Measurements from ENCODE around the gene PHLPP2.

The PHLPP2 gene, protein sequence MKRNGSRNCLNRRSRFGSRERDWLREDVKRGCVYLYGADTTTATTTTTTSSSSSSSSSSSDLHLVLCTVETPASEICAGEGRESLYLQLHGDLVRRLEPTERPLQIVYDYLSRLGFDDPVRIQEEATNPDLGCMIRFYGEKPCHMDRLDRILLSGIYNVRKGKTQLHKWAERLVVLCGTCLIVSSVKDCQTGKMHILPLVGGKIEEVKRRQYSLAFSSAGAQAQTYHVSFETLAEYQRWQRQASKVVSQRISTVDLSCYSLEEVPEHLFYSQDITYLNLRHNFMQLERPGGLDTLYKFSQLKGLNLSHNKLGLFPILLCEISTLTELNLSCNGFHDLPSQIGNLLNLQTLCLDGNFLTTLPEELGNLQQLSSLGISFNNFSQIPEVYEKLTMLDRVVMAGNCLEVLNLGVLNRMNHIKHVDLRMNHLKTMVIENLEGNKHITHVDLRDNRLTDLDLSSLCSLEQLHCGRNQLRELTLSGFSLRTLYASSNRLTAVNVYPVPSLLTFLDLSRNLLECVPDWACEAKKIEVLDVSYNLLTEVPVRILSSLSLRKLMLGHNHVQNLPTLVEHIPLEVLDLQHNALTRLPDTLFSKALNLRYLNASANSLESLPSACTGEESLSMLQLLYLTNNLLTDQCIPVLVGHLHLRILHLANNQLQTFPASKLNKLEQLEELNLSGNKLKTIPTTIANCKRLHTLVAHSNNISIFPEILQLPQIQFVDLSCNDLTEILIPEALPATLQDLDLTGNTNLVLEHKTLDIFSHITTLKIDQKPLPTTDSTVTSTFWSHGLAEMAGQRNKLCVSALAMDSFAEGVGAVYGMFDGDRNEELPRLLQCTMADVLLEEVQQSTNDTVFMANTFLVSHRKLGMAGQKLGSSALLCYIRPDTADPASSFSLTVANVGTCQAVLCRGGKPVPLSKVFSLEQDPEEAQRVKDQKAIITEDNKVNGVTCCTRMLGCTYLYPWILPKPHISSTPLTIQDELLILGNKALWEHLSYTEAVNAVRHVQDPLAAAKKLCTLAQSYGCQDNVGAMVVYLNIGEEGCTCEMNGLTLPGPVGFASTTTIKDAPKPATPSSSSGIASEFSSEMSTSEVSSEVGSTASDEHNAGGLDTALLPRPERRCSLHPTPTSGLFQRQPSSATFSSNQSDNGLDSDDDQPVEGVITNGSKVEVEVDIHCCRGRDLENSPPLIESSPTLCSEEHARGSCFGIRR (N-terminal part only)

DNA sequence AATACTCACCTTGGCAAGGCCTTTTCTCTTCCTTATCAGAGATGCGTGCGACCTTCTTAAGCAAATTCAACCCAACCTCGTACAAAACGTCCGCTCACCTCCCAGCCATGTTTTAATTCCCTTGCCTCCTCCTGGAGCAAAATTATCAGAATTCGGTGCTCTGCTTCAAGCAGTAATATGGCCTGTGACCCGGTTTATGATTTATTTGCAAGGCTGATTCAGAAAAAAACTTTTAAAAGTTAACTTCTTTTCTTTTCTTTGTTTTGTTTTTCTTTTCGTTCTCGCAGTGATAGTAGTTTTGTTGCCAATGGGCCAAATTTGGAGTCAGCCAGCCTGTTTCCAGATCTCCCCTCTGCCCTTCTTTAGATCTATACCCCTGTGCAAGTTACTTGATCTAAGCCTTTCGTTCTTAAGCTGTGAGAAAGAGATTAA lies at the start of gene PHLPP2:
Gene PHLPP2 (minus strand): TSS at position 382 of the 432 bp plus-strand sequence. CDS start 9,906 bp downstream, outside the sequence.
- DNase-seq (ENCODE audit: low spot score): no peak

DNA sequence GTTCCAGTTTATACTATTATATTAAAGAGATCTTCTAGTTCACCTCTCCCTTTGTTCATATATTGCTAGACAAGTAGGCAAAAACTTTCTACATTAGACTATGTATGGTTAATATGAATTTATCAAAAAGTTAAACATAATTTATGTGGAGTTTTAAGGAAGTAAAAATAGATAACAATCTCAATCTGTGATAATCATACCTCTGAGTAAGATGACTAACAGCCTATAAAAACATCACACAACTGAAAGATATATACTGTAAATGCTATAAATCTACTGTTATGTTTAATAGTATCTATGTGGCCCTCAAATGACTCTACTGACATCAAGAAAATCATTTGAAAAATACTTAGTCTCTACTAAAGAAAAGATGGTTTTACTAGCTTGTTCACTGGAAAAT lies 47.1 kb upstream of the PHLPP2 start:
- no peak for DNase-seq (ENCODE audit: low spot score)

DNA sequence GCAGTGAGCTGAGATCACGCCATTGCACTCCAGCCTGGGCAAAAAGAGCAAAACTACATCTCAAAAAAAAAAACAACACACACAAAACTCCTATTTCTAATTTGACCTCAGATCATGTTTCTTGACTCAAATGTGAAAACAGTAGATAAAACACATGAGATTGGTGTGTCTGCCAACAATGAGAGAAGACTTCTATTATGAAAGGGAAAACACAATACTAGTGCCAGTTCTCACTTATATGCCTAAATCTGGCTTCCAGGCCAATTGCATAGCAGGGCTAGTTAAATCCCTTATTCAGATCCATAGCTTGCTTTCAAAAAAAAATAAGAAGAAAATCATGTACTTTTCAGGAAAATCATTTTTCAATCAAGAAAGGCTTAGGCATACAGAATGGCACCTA lies 44.7 kb upstream of the PHLPP2 start:
- no peak for DNase-seq (ENCODE audit: low spot score)

DNA sequence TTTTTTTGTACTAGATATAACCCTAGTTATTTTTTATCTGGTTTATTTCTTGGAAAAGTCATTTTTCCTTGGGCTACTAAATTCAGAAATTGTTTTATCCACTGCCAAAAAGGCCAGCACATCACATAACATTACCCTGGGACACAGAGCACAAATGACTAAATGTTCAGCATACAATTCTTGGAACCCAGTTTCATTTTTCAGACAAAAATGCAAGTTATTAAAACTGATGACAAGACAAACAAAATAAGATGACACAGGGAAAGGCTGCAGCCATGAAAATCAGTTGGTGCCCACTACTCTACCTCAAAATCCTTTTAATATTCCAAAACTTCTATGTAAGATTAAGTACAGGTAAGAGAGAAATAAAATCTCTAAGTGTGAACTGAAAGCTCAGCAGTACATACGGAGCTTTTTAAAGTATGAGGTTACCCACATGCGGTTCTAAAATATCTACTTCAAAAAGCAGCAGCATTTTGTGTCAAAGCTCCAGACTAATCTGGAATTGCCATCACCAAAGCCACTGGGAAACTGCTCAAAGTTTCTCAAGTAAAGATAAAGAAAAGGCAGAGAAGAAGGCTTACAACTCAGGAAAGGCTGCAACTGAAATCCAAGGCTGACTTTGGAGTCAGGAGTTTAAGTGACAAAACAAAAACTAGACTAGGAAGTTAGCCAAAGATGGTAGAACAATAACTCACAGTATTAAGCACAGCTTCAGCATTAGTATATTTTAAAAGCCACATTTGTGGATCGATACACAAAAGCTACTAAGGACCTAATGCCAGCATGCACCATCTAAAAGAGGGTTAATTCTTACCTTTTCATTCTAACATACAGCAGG lies 42.8 kb upstream of the PHLPP2 start:
- no peak for DNase-seq (ENCODE audit: low spot score)

DNA sequence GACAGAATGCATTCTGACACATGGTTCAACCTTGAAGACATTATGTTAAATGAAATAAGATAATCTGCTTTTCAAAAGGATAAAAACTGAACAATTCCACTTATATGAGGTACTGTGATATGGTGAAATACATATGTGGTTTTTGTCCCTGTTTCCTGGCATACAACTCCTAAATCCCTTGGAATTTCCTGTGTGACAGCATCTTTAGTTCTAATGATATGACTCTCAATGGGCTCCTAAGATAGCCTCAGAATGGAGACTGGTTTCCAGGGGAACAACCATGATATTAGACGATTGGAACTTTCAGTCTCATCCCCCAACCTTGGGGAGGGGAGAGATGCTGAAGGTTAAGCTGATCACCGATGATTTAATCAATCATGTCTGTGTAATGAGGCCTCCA lies 37.7 kb upstream of the PHLPP2 start:
- DNase-seq (ENCODE audit: low spot score): peak; percentile 78

DNA sequence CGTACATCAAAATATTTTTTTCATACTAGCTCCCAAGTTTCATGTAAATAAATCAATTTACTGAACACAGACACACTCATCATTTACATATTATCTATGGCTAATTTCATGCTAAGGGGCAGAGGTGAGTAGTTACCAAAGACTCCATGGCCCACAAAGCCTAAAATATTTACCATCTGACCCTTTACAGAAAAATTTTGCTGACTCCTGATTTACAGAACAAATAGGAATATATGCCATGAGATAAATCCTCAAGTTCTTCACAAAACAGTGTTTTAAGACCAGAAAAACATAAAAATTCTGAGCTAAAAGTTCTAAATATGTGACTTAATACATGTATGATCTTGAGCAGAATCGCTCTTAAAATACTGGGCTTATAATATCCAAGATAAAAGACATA lies 36.6 kb upstream of the PHLPP2 start:
- no peak for DNase-seq (ENCODE audit: low spot score)

DNA sequence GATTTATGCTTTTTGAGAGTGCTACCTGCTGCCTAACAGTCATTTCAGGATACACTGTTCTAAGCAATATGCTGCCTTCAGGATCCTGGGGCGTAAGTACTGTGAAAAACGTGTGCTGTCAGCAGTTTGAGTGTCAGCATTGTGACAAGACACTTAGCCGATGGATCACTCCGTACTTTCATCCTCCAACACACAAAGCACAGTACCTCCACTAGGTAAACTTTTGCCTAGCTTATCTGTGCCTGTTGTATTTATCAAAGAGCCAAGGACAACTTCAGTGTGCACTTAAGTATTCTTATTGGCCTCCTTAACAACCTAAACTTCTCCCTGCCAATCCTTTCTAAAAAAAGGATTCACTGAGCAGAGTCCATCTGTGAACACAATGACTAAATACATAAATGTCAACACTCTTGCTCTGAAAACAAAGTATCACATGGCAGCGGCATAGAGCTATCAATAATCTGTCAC lies 33.8 kb upstream of the PHLPP2 start:
- no peak for DNase-seq (ENCODE audit: low spot score)

DNA sequence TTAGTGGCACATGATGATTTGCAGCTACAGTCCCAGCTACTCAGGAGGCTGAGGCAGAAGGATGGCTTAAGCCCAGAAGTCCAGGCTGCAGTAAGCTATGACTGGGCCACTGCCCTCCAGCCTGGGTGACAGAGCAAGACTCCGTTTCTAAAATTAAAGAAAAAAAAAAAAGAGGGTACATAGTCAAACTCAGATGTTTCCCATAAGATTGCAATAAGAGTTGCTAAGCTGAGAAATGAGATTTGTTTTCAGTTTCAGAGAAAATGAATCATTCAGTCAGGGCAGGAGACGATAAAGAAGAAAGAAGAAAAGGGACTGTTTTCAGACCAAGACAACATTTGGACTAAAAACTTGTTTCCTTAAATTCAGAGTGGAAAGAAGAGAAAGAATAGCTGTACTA lies 30.2 kb upstream of the PHLPP2 start:
- no peak for DNase-seq (ENCODE audit: low spot score)

DNA sequence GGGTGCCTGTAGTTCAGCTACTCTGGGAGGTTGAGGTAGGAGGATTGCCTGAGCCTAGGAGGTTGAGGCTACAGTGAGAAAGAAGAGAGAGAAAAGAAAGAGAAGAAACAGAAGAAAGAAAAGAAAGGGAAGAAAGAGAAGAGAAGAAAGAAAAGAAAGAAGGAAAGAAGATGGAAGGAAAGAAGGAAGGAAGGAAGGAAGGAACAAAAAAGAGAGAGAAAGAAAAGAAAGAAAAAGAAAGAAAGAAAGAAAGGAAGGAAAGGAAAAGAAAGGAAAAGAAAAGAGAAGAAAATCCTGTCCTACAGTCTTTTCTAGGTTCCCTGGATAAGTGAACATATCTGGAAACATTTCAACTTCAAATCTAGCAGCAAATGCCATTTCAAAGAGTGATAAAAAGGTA lies 29.6 kb upstream of the PHLPP2 start:
- no peak for DNase-seq (ENCODE audit: low spot score)

DNA sequence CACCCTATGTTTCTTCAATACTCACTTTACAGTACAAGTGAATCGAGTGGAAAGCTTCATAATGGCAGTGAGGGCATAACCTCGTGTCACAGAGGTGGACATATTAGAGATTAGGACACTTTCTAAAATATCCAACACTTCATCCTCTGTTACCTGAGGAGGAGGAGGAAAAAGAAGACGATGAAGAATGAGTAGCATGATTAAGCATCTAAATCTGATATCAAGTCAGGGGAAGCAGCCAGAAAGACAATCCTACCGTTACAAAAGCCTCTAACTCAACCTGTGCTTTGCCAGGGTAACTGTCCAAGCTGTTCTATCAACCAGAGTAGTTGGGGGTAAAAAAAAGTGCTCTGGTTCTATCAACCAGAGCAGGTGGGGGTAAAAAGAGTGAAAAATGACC lies 23.7 kb upstream of the PHLPP2 start:
- DNase-seq (ENCODE audit: low spot score): no peak

DNA sequence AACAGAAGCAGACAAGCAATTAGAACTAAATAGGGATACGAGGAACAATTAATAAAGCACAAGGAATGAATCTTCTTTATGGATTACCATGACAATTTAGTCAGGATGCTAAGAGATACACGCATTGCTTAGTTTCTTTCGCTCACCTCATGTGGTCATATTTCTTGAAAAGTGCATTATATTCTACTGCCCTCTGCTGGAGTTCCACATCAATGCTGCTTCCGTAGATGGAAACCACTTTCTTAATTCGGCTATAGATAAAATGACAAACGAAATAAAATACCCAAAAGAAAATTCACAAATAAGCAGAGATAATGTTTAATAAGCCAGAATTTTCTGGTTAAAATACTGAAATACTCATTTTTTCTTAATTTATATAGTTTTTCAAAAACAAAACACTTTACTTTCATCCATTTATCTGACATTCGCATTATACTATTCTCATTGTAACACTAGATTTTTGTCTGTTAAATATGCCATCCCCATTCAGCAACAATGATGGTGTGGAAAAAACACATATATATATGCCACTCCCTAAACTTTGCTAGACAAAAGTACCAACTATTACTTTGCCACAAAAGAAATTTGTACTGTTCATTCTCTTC lies 22.0 kb upstream of the PHLPP2 start:
- no peak for DNase-seq (ENCODE audit: low spot score)

DNA sequence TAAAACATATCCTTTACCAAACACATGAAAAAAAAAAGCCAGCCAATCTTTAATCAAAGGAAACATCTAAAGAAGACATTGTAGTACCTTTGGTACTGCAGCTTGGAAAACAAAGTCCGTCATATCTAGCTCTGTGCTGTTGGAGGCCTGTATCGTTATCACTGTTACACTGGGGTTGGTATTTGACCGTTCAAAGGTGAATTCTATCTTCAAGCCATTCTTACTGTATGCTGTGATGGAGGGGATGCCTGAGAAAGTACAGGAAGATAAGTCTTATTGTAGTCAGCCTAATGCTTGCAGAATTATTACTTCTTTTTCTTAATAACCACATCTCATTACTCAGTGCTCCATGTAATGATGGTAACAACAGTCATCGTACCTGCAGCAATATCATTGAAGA lies 14.4 kb upstream of the PHLPP2 start:
- DNase-seq (ENCODE audit: low spot score): no peak

DNA sequence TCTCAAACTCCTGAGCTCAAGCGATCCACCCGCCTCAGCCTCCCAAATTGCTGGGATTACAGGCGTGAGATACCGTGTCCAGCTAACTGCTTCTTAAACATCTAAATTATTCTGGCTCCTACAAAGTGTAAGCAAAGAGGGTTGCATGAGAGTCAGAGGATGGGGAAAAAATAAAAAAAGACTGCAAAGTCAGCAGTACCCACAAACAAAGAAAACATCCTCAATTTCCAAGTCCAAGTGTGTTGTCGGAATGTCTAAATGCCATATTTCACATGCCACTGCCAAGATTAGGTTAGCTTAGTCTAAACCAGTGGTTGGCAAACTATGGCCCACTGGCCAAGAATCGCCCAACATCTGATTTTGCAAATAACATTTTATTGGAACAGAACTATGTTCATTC lies 13.0 kb upstream of the PHLPP2 start:
- no peak for DNase-seq (ENCODE audit: low spot score)

DNA sequence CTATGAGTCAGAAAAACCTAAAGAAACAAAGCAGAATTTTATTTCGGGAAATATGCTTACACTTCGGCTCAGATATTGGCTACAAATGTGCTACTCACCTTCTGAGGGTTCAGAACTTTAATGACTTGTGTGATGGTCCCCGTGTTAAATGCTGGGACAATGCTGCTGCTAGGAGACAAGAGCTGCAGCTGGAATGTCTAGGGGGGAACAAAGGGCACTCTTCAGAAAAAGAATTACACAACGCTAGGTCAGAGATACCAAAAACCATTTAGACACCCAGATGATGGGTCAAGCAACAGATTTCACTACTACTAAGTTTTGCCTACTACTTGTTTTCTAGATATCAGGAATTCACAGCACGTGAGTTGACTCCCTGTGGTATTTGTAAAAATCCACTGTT lies 10.0 kb upstream of the PHLPP2 start:
- DNase-seq (ENCODE audit: low spot score): no peak

DNA sequence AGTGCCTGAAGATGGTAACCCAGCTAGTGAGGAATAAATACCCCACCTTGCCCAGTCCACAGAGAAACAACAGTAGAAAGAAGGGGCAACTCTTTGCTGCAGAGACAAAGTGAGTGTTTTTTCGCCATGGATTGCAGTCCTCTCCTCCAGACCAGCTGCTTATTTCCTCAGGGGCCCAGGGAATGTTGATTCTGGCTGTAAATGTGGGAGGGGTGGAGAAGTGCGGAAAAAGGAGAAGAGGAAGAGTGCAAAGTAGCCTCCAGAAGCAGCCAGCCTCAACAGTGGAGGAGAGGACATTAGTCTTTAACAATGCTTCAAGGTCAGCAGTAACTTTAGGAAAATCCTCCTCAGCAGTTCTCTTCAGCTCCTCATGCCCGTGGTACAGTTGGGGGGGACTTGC lies 8.1 kb upstream of the PHLPP2 start:
- no peak for DNase-seq (ENCODE audit: low spot score)

DNA sequence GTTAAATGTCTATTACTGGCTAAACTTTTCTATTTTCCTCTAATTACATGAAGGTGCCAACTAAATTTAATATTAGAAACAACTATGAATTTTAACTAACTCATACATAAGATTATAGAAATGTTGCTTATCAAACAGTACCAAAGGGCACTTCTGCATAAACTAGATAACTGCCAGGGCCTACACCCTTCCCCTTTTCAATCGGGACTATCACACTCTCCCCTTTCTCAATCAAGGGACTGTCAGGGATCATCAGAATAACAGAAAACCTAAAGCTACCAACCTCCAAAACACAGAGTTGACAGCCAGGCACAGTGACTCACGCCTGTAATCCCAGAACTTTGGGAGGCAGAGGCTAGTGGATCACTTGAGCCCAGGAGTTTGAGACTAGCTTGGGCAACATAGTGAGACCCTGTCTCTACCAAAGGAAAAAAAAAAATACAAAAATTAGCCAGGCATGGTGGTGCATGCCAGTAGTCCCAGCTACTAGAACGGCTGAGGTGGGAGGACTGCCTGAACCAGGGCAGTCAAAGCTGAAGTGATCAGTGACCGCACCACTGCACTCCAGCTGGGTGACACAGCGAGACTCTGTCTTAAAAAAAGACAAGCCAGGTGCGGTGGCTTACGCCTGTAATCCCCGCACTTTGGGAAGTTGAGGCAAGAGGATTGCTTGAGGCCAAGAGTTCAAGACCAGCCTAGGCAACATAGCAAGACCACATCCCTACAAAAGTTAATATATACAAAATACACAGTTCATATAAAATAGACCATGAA lies 3.2 kb upstream of the PHLPP2 start:
- no peak for DNase-seq (ENCODE audit: low spot score)

DNA sequence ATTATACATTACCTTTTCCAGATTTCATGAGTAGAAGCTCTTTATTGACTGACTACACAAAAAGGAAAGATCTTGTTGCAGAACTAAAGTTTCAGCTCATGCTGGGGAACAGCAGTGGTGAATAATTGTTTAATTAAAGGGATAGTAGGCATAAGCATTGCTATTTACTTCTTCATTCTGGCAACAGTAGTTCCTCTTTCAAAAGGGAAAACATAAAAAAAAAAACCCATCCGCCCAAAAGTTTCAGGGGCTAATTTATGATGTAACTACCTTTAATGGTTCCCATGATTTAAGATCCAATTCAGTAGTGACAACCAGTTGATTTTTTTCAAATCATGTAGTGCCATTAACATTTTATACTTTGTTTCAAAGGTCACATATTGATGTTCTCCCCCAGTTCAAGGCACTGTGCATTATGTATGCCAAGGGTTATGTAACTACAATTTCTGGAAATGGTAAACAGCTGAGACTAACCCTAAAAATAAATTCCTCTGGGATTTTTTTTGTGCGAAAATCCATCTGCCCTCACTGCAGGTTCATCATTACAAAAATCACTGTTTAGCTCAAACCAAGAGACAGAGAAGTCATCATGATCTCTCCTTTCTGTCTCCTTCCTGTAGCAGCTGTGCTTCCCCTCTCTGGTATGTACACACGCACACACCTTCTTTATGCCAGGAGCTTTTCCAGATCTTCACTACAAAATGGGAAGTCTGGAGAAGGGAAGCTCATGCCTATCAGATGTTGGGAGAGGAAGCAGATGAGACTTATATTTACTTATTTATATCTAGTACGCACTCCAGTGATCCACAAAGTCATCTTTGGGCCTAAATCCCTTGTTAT lies 2.2 kb upstream of the PHLPP2 start:
- DNase-seq (ENCODE audit: low spot score): no peak

DNA sequence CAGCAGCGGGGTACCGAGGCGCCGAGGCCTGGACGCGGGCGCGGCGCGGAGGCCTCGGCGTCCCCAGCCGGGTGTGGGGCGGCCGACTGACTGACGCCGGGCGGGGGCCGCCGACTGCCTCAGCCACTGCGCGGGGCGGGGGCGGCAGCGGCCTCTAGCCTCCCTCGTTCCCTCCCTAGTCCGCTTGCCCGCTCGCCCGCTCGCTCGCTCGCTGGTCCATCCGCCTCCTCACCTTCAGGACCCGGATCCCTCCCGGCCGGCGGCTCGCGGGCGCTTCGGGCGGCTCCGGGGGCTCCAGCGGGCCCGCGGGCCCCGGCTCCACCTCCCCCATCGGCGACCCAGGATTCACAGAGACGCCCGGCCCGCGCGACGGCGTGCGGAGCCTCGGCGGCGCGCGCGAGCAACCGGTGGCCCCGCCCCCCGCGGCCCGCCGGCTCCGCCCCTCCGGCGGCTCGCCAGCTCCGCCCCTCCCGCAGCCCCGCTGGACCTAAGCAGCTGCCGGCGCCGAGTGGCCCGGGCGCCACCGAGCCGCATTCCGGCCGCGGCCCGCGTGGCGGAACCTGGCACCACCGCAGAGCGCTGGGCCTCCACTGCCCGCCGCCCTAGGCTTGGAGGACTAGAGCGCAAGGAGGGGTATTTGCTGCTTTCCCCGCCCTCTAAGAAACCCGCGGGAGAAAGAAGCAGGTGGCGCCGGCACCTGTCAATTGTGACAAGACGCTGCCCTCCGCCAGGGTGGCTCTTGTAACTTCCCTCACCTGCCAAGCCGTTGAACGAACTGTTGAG lies 773 bp downstream of the PHLPP2 start:
- peak; percentile 47 for DNase-seq (ENCODE audit: low spot score)

Data from kidney capillary endothelial cell (primary cell).